Measurements from ENCODE around the gene UMPS.
A peak's percentile ranks its signal among the peaks of the same experiment; 100 is the strongest.

DNA sequence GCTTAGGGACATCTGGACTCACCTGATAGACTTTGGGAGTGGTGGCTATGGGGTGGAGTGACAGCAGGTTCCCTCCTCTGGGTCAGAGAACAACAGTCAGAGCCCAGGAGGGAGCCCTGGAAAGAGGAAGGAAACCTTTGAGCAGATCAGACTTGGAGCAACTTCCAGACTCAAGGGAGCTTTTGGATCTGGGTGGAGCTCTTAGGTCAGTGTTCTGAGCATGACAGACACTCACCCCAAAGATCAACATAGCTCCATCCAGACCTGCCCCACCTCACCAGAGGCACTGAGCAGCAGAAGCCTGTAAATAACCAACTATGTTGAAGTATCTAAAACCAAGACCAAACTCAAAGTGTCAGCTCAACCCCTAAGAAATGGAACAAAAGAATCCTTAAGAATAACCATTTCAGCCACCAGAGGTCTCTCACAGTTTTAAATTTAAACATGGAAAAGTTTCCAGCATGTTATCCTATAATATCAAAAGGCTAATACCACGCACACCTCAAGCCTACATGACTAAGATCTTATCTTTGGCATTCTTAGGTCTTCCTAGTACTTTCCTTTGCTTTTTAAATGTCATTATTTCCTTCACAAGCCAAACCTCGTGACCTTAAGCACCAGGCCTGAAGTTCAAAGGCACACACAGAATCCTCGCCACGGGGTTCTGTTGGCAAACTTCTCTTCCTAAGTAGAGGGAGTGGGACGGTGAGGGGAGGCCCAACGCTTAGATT, 56.4 kb downstream of the UMPS start:
- TF ChIP-seq POLR2A (IDR thresholded peaks at IDR 0.05), result no peak
- TF ChIP-seq, protein P1, sequence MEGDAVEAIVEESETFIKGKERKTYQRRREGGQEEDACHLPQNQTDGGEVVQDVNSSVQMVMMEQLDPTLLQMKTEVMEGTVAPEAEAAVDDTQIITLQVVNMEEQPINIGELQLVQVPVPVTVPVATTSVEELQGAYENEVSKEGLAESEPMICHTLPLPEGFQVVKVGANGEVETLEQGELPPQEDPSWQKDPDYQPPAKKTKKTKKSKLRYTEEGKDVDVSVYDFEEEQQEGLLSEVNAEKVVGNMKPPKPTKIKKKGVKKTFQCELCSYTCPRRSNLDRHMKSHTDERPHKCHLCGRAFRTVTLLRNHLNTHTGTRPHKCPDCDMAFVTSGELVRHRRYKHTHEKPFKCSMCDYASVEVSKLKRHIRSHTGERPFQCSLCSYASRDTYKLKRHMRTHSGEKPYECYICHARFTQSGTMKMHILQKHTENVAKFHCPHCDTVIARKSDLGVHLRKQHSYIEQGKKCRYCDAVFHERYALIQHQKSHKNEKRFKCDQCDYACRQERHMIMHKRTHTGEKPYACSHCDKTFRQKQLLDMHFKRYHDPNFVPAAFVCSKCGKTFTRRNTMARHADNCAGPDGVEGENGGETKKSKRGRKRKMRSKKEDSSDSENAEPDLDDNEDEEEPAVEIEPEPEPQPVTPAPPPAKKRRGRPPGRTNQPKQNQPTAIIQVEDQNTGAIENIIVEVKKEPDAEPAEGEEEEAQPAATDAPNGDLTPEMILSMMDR (IDR thresholded peaks at IDR 0.05), result peak in 1 of 2 donors; percentile 11
- TF ChIP-seq POLR2AphosphoS5 (IDR thresholded peaks at IDR 0.05), result no peak
- TF ChIP-seq EP300 (IDR thresholded peaks at IDR 0.05), result no peak

All from suprapubic skin (tissue), 4 donors.